HL-60 (cell line): ENCODE measurements around the gene COBL.

Experiments
- CTCF ChIP-seq: IDR thresholded peaks from one replicate; pipeline ENCODE4 v1.5.1; 2011; ENCODE audit warnings: low read length, control low read depth, inconsistent platforms; ENCODE audit not compliant: insufficient read depth
- GABPA ChIP-seq: IDR thresholded peaks from 2 replicates; pipeline ENCODE4 v1.6.1; 2012; ENCODE audit warnings: low read depth
- REST ChIP-seq: IDR thresholded peaks from 2 replicates; pipeline ENCODE4 v1.6.1; 2012; ENCODE audit warnings: low read depth; ENCODE audit not compliant: insufficient replicate concordance
- SPI1 ChIP-seq: IDR thresholded peaks from 2 replicates; pipeline ENCODE4 v1.6.1; 2012; ENCODE audit warnings: low read depth, mild to moderate bottlenecking, borderline replicate concordance

- TF ChIP-seq CTCF, result no peak
- no peak for TF ChIP-seq GABPA
- no peak for TF ChIP-seq SPI1
- no peak for TF ChIP-seq REST
These were observed 246.5 kb downstream of the COBL start for GRCh38 chr7:51070151-51070550.
